GM10248 (cell line): Measurements from ENCODE around the gene JSRP1.

Experiments
- CTCF ChIA-PET: fragments of 300-600 bp; sonication (Branson Sonifier 250); formaldehyde crosslinking; extraction: SDS; loops from one replicate; lab custom pipeline; 2021; ENCODE audit warnings: antibody characterized with exemption; lab: Yijun Ruan, JAX
- POLR2A ChIA-PET: fragments of 350-650 bp; sonication (Branson Sonifier 250); formaldehyde crosslinking; extraction: SDS; loops from one replicate; lab custom pipeline; 2020; ENCODE audit warnings: antibody characterized with exemption; lab: Yijun Ruan, JAX
- DNase-seq: peaks from one replicate; pipeline ENCODE4 v3.0.0; 2012; ENCODE audit errors: extremely low spot score
- CTCF ChIP-seq: IDR thresholded peaks from 2 replicates; pipeline ENCODE4 v1.5.1; 2012; ENCODE audit warnings: mild to moderate bottlenecking, low read depth; ENCODE audit errors: extremely low read depth, missing control alignments, control extremely low read depth

The JSRP1 gene

GRCh38 chr19:2247433-2248101 lies 8.7 kb downstream of the JSRP1 start:
- no peak for DNase-seq
- TF ChIP-seq CTCF: no peak
- CTCF ChIA-PET: no interaction called here
- POLR2A ChIA-PET: no interaction called here

GRCh38 chr19:2246801-2247361 lies 9.3 kb downstream of the JSRP1 start:
- TF ChIP-seq CTCF: no peak
- CTCF ChIA-PET: no interaction called here
- DNase-seq: no peak
- POLR2A ChIA-PET: no interaction called here

- POLR2A ChIA-PET: no interaction called here
- CTCF ChIA-PET: no interaction called here
- no peak for TF ChIP-seq CTCF
- no peak for DNase-seq
Observed at GRCh38 chr19:2246014-2246620, 10.1 kb downstream of the JSRP1 start.

- POLR2A ChIA-PET: no interaction called here
- CTCF ChIA-PET: no interaction called here
Observed at GRCh38 chr19:2245273-2245672, 10.9 kb downstream of the JSRP1 start.

GRCh38 chr19:2244486-2244885 lies 11.7 kb downstream of the JSRP1 start:
- TF ChIP-seq CTCF: no peak
- POLR2A ChIA-PET: no interaction called here
- CTCF ChIA-PET: no interaction called here
- DNase-seq: no peak

More at GRCh38 chr19:2245273-2245672, 10.9 kb downstream of the JSRP1 start:
- TF ChIP-seq CTCF: no peak
- DNase-seq: no peak

GRCh38 chr19:2244125-2244411 lies 12.1 kb downstream of the JSRP1 start:
- DNase-seq: no peak
- no peak for TF ChIP-seq CTCF
- ChIA-PET POLR2A (interaction anchor here (0.6 kb wide), 1 partner anchor 65 kb away, joined by 3 read pairs; no protein-coding TSS in a partner anchor), CTCF (no interaction called here)
